Liver (tissue), 3 donors: ENCODE data around the gene LYVE1.

Source experiments
- ATF3 ChIP-seq: IDR thresholded peaks from 2 replicates; pipeline ENCODE4 v1.6.1; 2016; ENCODE audit warnings: antibody characterized with exemption
- CTCF ChIP-seq: fragments of 150-350 bp; IDR thresholded peaks from 2 replicates; pipeline ENCODE4 v1.5.1; 2017; ENCODE audit warnings: improper control_type of control experiment, low read depth, low read length; ENCODE audit not compliant: missing input control
- EGR1 ChIP-seq, 2 donors: IDR thresholded peaks; 2 replicates each; pipeline ENCODE4 v1.6.1; 2016 to 2018; ENCODE audit warnings: antibody characterized with exemption in 2 of 2, low read depth in 2 of 2
- GABPA ChIP-seq, 2 donors: IDR thresholded peaks in 1 of 2; conservative IDR thresholded peaks in 1 of 2; 2 replicates each; pipeline ENCODE4 v1.6.1; 2016; ENCODE audit warnings: antibody characterized with exemption in 2 of 2, mild to moderate bottlenecking in 1 of 2, moderate library complexity in 1 of 2
- HNF4A ChIP-seq, 2 donors: conservative IDR thresholded peaks; 2 replicates each; pipeline ENCODE4 v1.6.1; 2016; ENCODE audit warnings: antibody characterized with exemption in 2 of 2, mild to moderate bottlenecking in 2 of 2
- JUND ChIP-seq, 2 donors: IDR thresholded peaks; 2 replicates each; pipeline ENCODE4 v1.6.1; 2016; ENCODE audit warnings: antibody characterized with exemption in 2 of 2
- MAX ChIP-seq: IDR thresholded peaks from 2 replicates; pipeline ENCODE4 v1.6.1; 2016; ENCODE audit warnings: antibody characterized with exemption
- RAD21 ChIP-seq, 2 donors: IDR thresholded peaks; 2 replicates each; pipeline ENCODE4 v1.6.1; 2016; ENCODE audit warnings: antibody characterized with exemption in 2 of 2, mild to moderate bottlenecking in 2 of 2
- REST ChIP-seq: IDR thresholded peaks from 2 replicates; pipeline ENCODE4 v1.6.1; 2016; ENCODE audit warnings: antibody characterized with exemption, mild to moderate bottlenecking
- RXRA ChIP-seq, 2 donors: IDR thresholded peaks; 2 replicates each; pipeline ENCODE4 v1.6.1; 2017 to 2018; ENCODE audit warnings: antibody characterized with exemption in 2 of 2, mild to moderate bottlenecking in 1 of 2
- SP1 ChIP-seq: IDR thresholded peaks from 2 replicates; pipeline ENCODE4 v1.6.1; 2018; ENCODE audit warnings: antibody characterized with exemption, mild to moderate bottlenecking
- TAF1 ChIP-seq: conservative IDR thresholded peaks from 2 replicates; pipeline ENCODE4 v1.6.1; 2016; ENCODE audit warnings: antibody characterized with exemption, mild to moderate bottlenecking
- YY1 ChIP-seq: IDR thresholded peaks from 2 replicates; pipeline ENCODE4 v1.6.1; 2016; ENCODE audit warnings: antibody characterized with exemption, mild to moderate bottlenecking
- ZBTB33 ChIP-seq: IDR thresholded peaks from 2 replicates; pipeline ENCODE4 v1.6.1; 2016; ENCODE audit warnings: antibody characterized with exemption
- donor health status: healthy.
- donor health status: healthy.

- TF ChIP-seq CTCF (no peak), SP1 (no peak), YY1 (no peak), ZBTB33 (no peak), MAX (no peak), JUND (IDR thresholded peaks at IDR 0.05) (no peak), TAF1 (no peak), RXRA (IDR thresholded peaks at IDR 0.05) (no peak), RAD21 (IDR thresholded peaks at IDR 0.05) (no peak), REST (no peak), EGR1 (IDR thresholded peaks at IDR 0.05; ENCODE audit: low read depth in 2 of 2) (no peak), GABPA (IDR thresholded peaks at IDR 0.05 in 1 of 2, conservative IDR thresholded peaks at IDR 0.05 in 1 of 2) (no peak), ATF3 (no peak), HNF4A (conservative IDR thresholded peaks at IDR 0.05) (no peak)
These were observed 36.3 kb upstream of the LYVE1 start for GRCh38 chr11:10604798-10605197.
